Liver (tissue), 9 donors: Measurements from ENCODE around the gene LIM2. TPM values are rescaled to one million over a fixed set of nuclear protein-coding genes. Genes with fewer than 3 reads are reported as not detected.

Experiments used
- DNase-seq: peaks from one replicate; pipeline ENCODE4 v3.0.0-alpha.2; 2017; ENCODE audit warnings: low spot score
- H3K27ac ChIP-seq, 2 donors: one replicate each; pipeline ENCODE4 v1.7.0; 2013; ENCODE audit warnings: inconsistent platforms in 2 of 2, low read length in 2 of 2, control low read depth in 1 of 2, low read depth in 1 of 2, mild to moderate bottlenecking in 1 of 2
- H3K27me3 ChIP-seq, 4 donors: one replicate each; pipeline versions ENCODE4 v1.6.1 to v1.7.0; 2013; ENCODE audit warnings: low read length in 3 of 4, inconsistent platforms in 1 of 4, mild to moderate bottlenecking in 1 of 4, moderate library complexity in 1 of 4; ENCODE audit not compliant: control insufficient read depth in 4 of 4, insufficient read depth in 4 of 4
- H3K36me3 ChIP-seq, 4 donors: one replicate each; pipeline versions ENCODE4 v1.6.1 to v1.7.0; 2013; ENCODE audit warnings: low read length in 3 of 4, mild to moderate bottlenecking in 3 of 4, low read depth in 1 of 4, moderate library complexity in 1 of 4; ENCODE audit not compliant: control insufficient read depth in 4 of 4, insufficient read depth in 3 of 4
- H3K4me1 ChIP-seq, 4 donors: one replicate each; pipeline versions ENCODE4 v1.6.1 to v1.7.0; 2013; ENCODE audit warnings: low read length in 3 of 4, mild to moderate bottlenecking in 3 of 4, moderate library complexity in 1 of 4; ENCODE audit not compliant: control insufficient read depth in 4 of 4, insufficient read depth in 4 of 4
- H3K4me3 ChIP-seq, 3 donors: one replicate each; pipeline versions ENCODE4 v1.6.1 to v1.7.0; 2013; ENCODE audit warnings: low read length in 3 of 3, control low read depth in 1 of 3, low read depth in 1 of 3, mild to moderate bottlenecking in 1 of 3
- H3K9ac ChIP-seq, 2 donors: one replicate each; pipeline ENCODE4 v1.7.0; 2013; ENCODE audit warnings: low read length in 2 of 2, mild to moderate bottlenecking in 2 of 2, moderate library complexity in 2 of 2, control low read depth in 1 of 2, low read depth in 1 of 2
- H3K9me3 ChIP-seq, 4 donors: one replicate each; pipeline versions ENCODE4 v1.6.1 to v1.7.0; 2013; ENCODE audit warnings: low read length in 3 of 4; ENCODE audit not compliant: control insufficient read depth in 4 of 4
- FOXA1 ChIP-seq: IDR thresholded peaks from 2 replicates; pipeline ENCODE4 v1.6.1; 2016; ENCODE audit warnings: antibody characterized with exemption
- FOXA2 ChIP-seq: IDR thresholded peaks from 2 replicates; pipeline ENCODE4 v1.6.1; 2016; ENCODE audit warnings: antibody characterized with exemption
- GABPA ChIP-seq, 2 donors: IDR thresholded peaks in 1 of 2; conservative IDR thresholded peaks in 1 of 2; 2 replicates each; pipeline ENCODE4 v1.6.1; 2016; ENCODE audit warnings: antibody characterized with exemption in 2 of 2, mild to moderate bottlenecking in 1 of 2, moderate library complexity in 1 of 2
- HNF4A ChIP-seq, 2 donors: conservative IDR thresholded peaks; 2 replicates each; pipeline ENCODE4 v1.6.1; 2016; ENCODE audit warnings: antibody characterized with exemption in 2 of 2, mild to moderate bottlenecking in 2 of 2
- HNF4G ChIP-seq: IDR thresholded peaks from 2 replicates; pipeline ENCODE4 v1.6.1; 2016; ENCODE audit warnings: antibody characterized with exemption
- JUND ChIP-seq, 2 donors: IDR thresholded peaks; 2 replicates each; pipeline ENCODE4 v1.6.1; 2016; ENCODE audit warnings: antibody characterized with exemption in 2 of 2
- NR2F2 ChIP-seq: IDR thresholded peaks from 2 replicates; pipeline ENCODE4 v1.6.1; 2016; ENCODE audit warnings: antibody characterized with exemption
- RAD21 ChIP-seq, 2 donors: IDR thresholded peaks; 2 replicates each; pipeline ENCODE4 v1.6.1; 2016; ENCODE audit warnings: antibody characterized with exemption in 2 of 2, mild to moderate bottlenecking in 2 of 2
- REST ChIP-seq: IDR thresholded peaks from 2 replicates; pipeline ENCODE4 v1.6.1; 2016; ENCODE audit warnings: antibody characterized with exemption, mild to moderate bottlenecking
- RXRA ChIP-seq, 2 donors: IDR thresholded peaks; 2 replicates each; pipeline ENCODE4 v1.6.1; 2017 to 2018; ENCODE audit warnings: antibody characterized with exemption in 2 of 2, mild to moderate bottlenecking in 1 of 2
- YY1 ChIP-seq: IDR thresholded peaks from 2 replicates; pipeline ENCODE4 v1.6.1; 2016; ENCODE audit warnings: antibody characterized with exemption, mild to moderate bottlenecking
- ZBTB33 ChIP-seq: IDR thresholded peaks from 2 replicates; pipeline ENCODE4 v1.6.1; 2016; ENCODE audit warnings: antibody characterized with exemption
- WGBS: extraction: QIAGEN DNeasy Blood & Tissue Kit; methylation state at CpG from one replicate; pipeline ENCODE4 v1.1.7; 2013; 5-methylcytosine and 5-hydroxymethylcytosine counted together
- polyA plus RNA-seq, 2 donors: library from polyadenylated mRNA; stranded (reverse) in 1 of 2; unstranded in 1 of 2; fragments of 200-250 nt in 1 of 2; fragments of >200 nt in 1 of 2; fragmentation: Nextera tagmentation in 1 of 2; extraction: Ambion mirVana in 1 of 2; gene quantifications; one replicate each; pipeline versions ENCODE4 v1.2.1 to v1.2.3, GENCODE V29; 2013 to 2015
- total RNA-seq, 2 donors: library from RNA; depleted of rRNA; stranded (reverse); fragments of >200 nt; gene quantifications; one replicate each; pipeline ENCODE4 v1.2.3, GENCODE V29; 2014
- TF ChIP-seq, protein P1 (sequence below): IDR thresholded peaks from 2 replicates; pipeline ENCODE4 v1.6.1; 2016; ENCODE audit warnings: antibody characterized with exemption
- TF ChIP-seq, protein P2 (sequence below): fragments of 150-350 bp; IDR thresholded peaks from 2 replicates; pipeline ENCODE4 v1.5.1; 2017; ENCODE audit warnings: improper control_type of control experiment, low read depth, low read length; ENCODE audit not compliant: missing input control
- donor health status: healthy.
- donor health status: healthy.
- donor health status: healthy.
- donor health status: healthy.
- donor health status: healthy.

LIM2 gene
- total and polyA plus RNA-seq, 4 donors = not detected

GRCh38 chr19:51407511-51408131 is 19.8 kb upstream of the LIM2 start:
- no peak overlapping the region for H3K27ac ChIP-seq
- H3K9me3 ChIP-seq = peaks cover 0 to 4% (median 2%) of the 10 kb centered on the region in 4 donors

DNA sequence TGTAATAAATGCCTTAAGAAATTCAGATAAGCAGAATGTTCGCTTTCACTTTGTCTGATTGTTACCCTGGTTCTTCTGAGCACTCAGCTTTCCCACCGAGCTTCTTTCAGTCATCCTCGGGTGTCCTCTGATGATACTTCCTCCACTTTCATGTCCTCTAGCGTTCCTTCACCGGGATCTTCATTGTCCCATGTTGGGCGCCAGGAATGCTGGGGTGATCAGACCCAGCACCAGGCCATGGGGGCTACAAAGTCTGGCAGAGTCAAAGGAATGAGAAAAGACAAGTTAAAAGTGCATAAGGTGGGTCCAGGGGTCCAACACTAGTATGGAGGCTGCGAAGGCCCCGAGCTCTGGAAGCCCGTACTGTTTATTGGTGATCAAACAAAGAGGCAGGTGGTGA is 14.3 kb upstream of the LIM2 start:
- DNase-seq = no peak
- H3K9ac ChIP-seq = no peak overlapping the region
- H3K4me3 ChIP-seq = no peak overlapping the region
- no peaks in the 10 kb centered on the region for H3K27me3 ChIP-seq
- H3K27ac ChIP-seq = no peak overlapping the region
- 94% methylated on average over 9 of the region's 9 CpGs for WGBS
- H3K36me3 ChIP-seq = no peaks in the 10 kb centered on the region
- no peaks in the 10 kb centered on the region for H3K4me1 ChIP-seq
- H3K9me3 ChIP-seq = peaks cover 0 to 12% (median 6%) of the 10 kb centered on the region in 4 donors
- TF ChIP-seq REST (no peak), FOXA1 (no peak), ZBTB33 (no peak), FOXA2 (no peak), GABPA (IDR thresholded peaks at IDR 0.05 in 1 of 2, conservative IDR thresholded peaks at IDR 0.05 in 1 of 2) (no peak), NR2F2 (no peak), HNF4G (no peak), RAD21 (IDR thresholded peaks at IDR 0.05) (no peak), JUND (IDR thresholded peaks at IDR 0.05) (no peak), HNF4A (conservative IDR thresholded peaks at IDR 0.05) (no peak), YY1 (no peak), RXRA (IDR thresholded peaks at IDR 0.05) (no peak)
- TF ChIP-seq, protein P1, sequence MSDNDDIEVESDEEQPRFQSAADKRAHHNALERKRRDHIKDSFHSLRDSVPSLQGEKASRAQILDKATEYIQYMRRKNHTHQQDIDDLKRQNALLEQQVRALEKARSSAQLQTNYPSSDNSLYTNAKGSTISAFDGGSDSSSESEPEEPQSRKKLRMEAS = no peak

More at GRCh38 chr19:51407511-51408131, 19.8 kb upstream of the LIM2 start:
- DNase-seq = no peak
- no peak overlapping the region for H3K9ac ChIP-seq
- H3K36me3 ChIP-seq = no peaks in the 10 kb centered on the region
- 25% methylated on average over 6 of the region's 6 CpGs for WGBS
- no peaks in the 10 kb centered on the region for H3K4me1 ChIP-seq
- peaks cover 0 to 2% (median 0%) of the 10 kb centered on the region in 4 donors for H3K27me3 ChIP-seq
- no peak overlapping the region for H3K4me3 ChIP-seq
- TF ChIP-seq FOXA1 = no peak
- no peak for TF ChIP-seq GABPA (IDR thresholded peaks at IDR 0.05 in 1 of 2, conservative IDR thresholded peaks at IDR 0.05 in 1 of 2)
- TF ChIP-seq FOXA2 = no peak
- TF ChIP-seq REST = no peak
- TF ChIP-seq, protein P2, sequence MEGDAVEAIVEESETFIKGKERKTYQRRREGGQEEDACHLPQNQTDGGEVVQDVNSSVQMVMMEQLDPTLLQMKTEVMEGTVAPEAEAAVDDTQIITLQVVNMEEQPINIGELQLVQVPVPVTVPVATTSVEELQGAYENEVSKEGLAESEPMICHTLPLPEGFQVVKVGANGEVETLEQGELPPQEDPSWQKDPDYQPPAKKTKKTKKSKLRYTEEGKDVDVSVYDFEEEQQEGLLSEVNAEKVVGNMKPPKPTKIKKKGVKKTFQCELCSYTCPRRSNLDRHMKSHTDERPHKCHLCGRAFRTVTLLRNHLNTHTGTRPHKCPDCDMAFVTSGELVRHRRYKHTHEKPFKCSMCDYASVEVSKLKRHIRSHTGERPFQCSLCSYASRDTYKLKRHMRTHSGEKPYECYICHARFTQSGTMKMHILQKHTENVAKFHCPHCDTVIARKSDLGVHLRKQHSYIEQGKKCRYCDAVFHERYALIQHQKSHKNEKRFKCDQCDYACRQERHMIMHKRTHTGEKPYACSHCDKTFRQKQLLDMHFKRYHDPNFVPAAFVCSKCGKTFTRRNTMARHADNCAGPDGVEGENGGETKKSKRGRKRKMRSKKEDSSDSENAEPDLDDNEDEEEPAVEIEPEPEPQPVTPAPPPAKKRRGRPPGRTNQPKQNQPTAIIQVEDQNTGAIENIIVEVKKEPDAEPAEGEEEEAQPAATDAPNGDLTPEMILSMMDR = peak; percentile 63
- TF ChIP-seq RAD21 (IDR thresholded peaks at IDR 0.05) = peak; percentile 80 to 85
